Upper lobe of left lung (tissue), 6 donors: Measurements from ENCODE around the gene IP6K3. TPM values are rescaled to one million over a fixed set of nuclear protein-coding genes. Genes with fewer than 3 reads are reported as not detected.
A peak's percentile ranks its signal among the peaks of the same experiment; 100 is the strongest.

Experiments used
- ATAC-seq, 2 donors: fragments of 200-7000 bp; cut with Tn5 transposase; one replicate each; pipeline ENCODE4 v1.9.1; 2022; ENCODE audit warnings: mild to moderate bottlenecking in 2 of 2, moderate library complexity in 2 of 2; ENCODE audit not compliant: low FRiP score in 2 of 2
- DNase-seq, 2 donors: peaks; one replicate each; pipeline ENCODE4 v3.0.0-alpha.2; 2019 to 2020
- H3K27ac ChIP-seq, 4 donors: fragments of 200-600 bp; sonication (generic); one replicate each; pipeline ENCODE4 v1.5.1; 2016 to 2019
- H3K27me3 ChIP-seq, 4 donors: fragments of 200-600 bp; sonication (generic); one replicate each; pipeline ENCODE4 v1.5.1; 2017 to 2019
- H3K36me3 ChIP-seq, 4 donors: fragments of 200-600 bp; sonication (generic); one replicate each; pipeline ENCODE4 v1.5.1; 2016 to 2019
- H3K4me1 ChIP-seq, 4 donors: fragments of 200-600 bp; sonication (generic); one replicate each; pipeline ENCODE4 v1.5.1; 2018 to 2019
- H3K4me3 ChIP-seq, 4 donors: fragments of 200-600 bp; sonication (generic); one replicate each; pipeline ENCODE4 v1.5.1; 2017 to 2019; ENCODE audit warnings: mild to moderate bottlenecking in 2 of 4, moderate library complexity in 1 of 4
- H3K9me3 ChIP-seq, 4 donors: fragments of 200-600 bp; sonication (generic); one replicate each; pipeline ENCODE4 v1.5.1; 2018 to 2019
- CTCF ChIP-seq, 6 experiments: fragments of 450-650 bp in 4 of 6; fragments of 200-600 bp in 2 of 6; sonication (generic) in 2 of 6; IDR thresholded peaks; one replicate each; pipeline ENCODE4 v1.5.1; 2016 to 2019; ENCODE audit warnings: antibody characterized with exemption in 6 of 6
- EP300 ChIP-seq, 4 donors: sonication (generic); formaldehyde crosslinking; IDR thresholded peaks; one replicate each; pipeline ENCODE4 v1.5.1; 2017; ENCODE audit warnings: antibody characterized with exemption in 4 of 4, control low read depth in 2 of 4
- POLR2A ChIP-seq, 4 donors: fragments of 450-650 bp; IDR thresholded peaks; one replicate each; pipeline ENCODE4 v1.5.1; 2016 to 2017; ENCODE audit warnings: antibody characterized with exemption in 4 of 4, mild to moderate bottlenecking in 2 of 4
- POLR2AphosphoS5 ChIP-seq, 2 donors: sonication (generic); formaldehyde crosslinking; IDR thresholded peaks; one replicate each; pipeline ENCODE4 v1.5.1; 2017; ENCODE audit warnings: antibody characterized with exemption in 2 of 2
- WGBS, 2 donors: methylation state at CpG; one replicate each; pipeline ENCODE4 v1.1.5; 2017 to 2018; 5-methylcytosine and 5-hydroxymethylcytosine counted together
- total RNA-seq, 6 donors: library from RNA; depleted of rRNA in 4 of 6; stranded (reverse); fragments of >200 nt in 4 of 6; gene quantifications; one replicate each; pipeline versions ENCODE4 v1.1.0 to v1.2.1, GENCODE V29; 2016 to 2021
- donor health status: DM: no; HTN: no; CAD: no; lungs with moderate emphysema.
- donor health status: DM: no; HTN: yes; CAD: no; lungs with severe emphysema.

Gene IP6K3
- total RNA-seq, 6 donors from 2014 or later, result 1.9 to 11.5 (median 4.9) TPM

- peaks cover 17 to 20% (median 18%) of the 10 kb centered on the region in 4 donors for H3K4me1 ChIP-seq
- WGBS, 2 donors, result 95 to 100% methylated on average over 4 of the region's 4 CpGs
- no peak for DNase-seq
Observed at GRCh38 chr6:33776186-33776585, 29.5 kb upstream of the IP6K3 start.

GRCh38 chr6:33774774-33775173, 28.1 kb upstream of the IP6K3 start:
- H3K36me3 ChIP-seq, result peaks cover 49 to 79% (median 76%) of the 10 kb centered on the region in 4 donors
- 97 to 100% methylated on average over 3 of the region's 3 CpGs for WGBS, 2 donors

More at GRCh38 chr6:33776186-33776585, 29.5 kb upstream of the IP6K3 start:
- Histone ChIP-seq H3K9me3 (no peaks in the 10 kb centered on the region), H3K4me3 (no peak overlapping the region), H3K27ac (no peak overlapping the region), H3K27me3 (no peaks in the 10 kb centered on the region), H3K36me3 (peaks cover 57 to 92% (median 90%) of the 10 kb centered on the region in 4 donors)
- ATAC-seq, result no peak
- TF ChIP-seq POLR2AphosphoS5 (IDR thresholded peaks at IDR 0.05) (no peak), EP300 (IDR thresholded peaks at IDR 0.05) (no peak), CTCF (IDR thresholded peaks at IDR 0.05) (no peak), POLR2A (IDR thresholded peaks at IDR 0.05) (no peak)

GRCh38 chr6:33772902-33773472, 26.3 kb upstream of the IP6K3 start:
- DNase-seq (no peak), ATAC-seq (no peak)
- no peak overlapping the region for H3K4me3 ChIP-seq
- H3K9me3 ChIP-seq, result no peaks in the 10 kb centered on the region
- TF ChIP-seq POLR2A (IDR thresholded peaks at IDR 0.05), result no peak
- TF ChIP-seq EP300 (IDR thresholded peaks at IDR 0.05), result no peak
- no peak for TF ChIP-seq CTCF (IDR thresholded peaks at IDR 0.05)
- no peak for TF ChIP-seq POLR2AphosphoS5 (IDR thresholded peaks at IDR 0.05)
- H3K27me3 ChIP-seq, result no peaks in the 10 kb centered on the region
- peaks cover 35 to 45% (median 39%) of the 10 kb centered on the region in 4 donors for H3K4me1 ChIP-seq
- 83 to 88% methylated on average over 4 to 6 of the region's 6 CpGs for WGBS, 2 donors
- H3K27ac ChIP-seq, result peak overlapping the region in 1 of 4 donors; percentile 82
- peaks cover 31 to 61% (median 58%) of the 10 kb centered on the region in 4 donors for H3K36me3 ChIP-seq

More at GRCh38 chr6:33774774-33775173, 28.1 kb upstream of the IP6K3 start:
- Histone ChIP-seq H3K4me1 (peaks cover 27 to 32% (median 31%) of the 10 kb centered on the region in 4 donors), H3K4me3 (no peak overlapping the region), H3K27ac (no peak overlapping the region), H3K9me3 (no peaks in the 10 kb centered on the region), H3K27me3 (no peaks in the 10 kb centered on the region)
- DNase-seq (no peak), ATAC-seq (no peak)
- TF ChIP-seq POLR2A (IDR thresholded peaks at IDR 0.05) (no peak), CTCF (IDR thresholded peaks at IDR 0.05) (no peak), EP300 (IDR thresholded peaks at IDR 0.05) (no peak), POLR2AphosphoS5 (IDR thresholded peaks at IDR 0.05) (no peak)

- Histone ChIP-seq H3K27me3 (no peaks in the 10 kb centered on the region), H3K4me3 (no peak overlapping the region), H3K27ac (peak overlapping the region; percentile 70 to 82 (median 76)), H3K9me3 (no peaks in the 10 kb centered on the region), H3K36me3 (peaks cover 24 to 54% (median 51%) of the 10 kb centered on the region in 4 donors), H3K4me1 (peaks cover 35 to 45% (median 39%) of the 10 kb centered on the region in 4 donors)
- WGBS, 2 donors, result 80 to 82% methylated on average over 8 to 24 of the region's 24 CpGs
- no peak for DNase-seq
- no peak for TF ChIP-seq CTCF (IDR thresholded peaks at IDR 0.05)
- no peak for ATAC-seq
Observed at GRCh38 chr6:33772082-33772830, 25.6 kb upstream of the IP6K3 start.
